ENCODE data around the gene PKD1L1. TPM values are rescaled to one million over a fixed set of nuclear protein-coding genes. Genes with fewer than 3 reads are reported as not detected.

Gene PKD1L1
- total RNA-seq, 1 experiment from 2014 or later = 0.17 TPM

DNA sequence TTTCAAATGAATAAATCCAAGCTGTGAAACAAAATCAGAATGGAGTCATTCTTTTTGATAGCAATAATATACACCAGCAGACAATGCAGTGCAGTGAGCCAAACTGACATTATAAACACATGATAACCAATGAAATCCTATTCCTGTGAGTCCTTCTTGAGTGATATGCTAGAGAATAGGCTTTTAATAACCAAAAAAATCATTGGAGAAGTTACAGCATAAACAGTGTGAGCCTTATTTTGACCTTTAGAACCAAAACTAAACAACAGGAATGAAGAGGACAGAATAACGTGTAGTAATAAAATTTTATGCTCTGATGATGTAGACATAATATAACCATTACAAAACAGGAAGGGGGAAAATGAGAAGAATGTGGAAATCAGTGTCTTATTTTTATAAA, 22.5 kb upstream of the PKD1L1 start:
- Histone ChIP-seq H3K79me2 (ENCODE audit: insufficient read depth, low read length) (no peaks in the 10 kb centered on the region), H3K4me2 (ENCODE audit: insufficient read depth, insufficient read length, low read length) (no peak overlapping the region), H3K4ac (ENCODE audit: low read depth, low read length) (no peak overlapping the region), H3K23ac (ENCODE audit: insufficient read length, low read depth, low read length) (no peak overlapping the region), H4K91ac (ENCODE audit: insufficient read length, low read depth, low read length) (no peak overlapping the region), H4K8ac (replicated peaks; ENCODE audit: insufficient read length, low read depth, low read length) (no peak overlapping the region), H3K9ac (ENCODE audit: extremely low read depth, insufficient read length, low read length) (no peak overlapping the region), H3K14ac (ENCODE audit: insufficient read depth, low read length) (no peak overlapping the region), H4K20me1 (ENCODE audit: control insufficient read depth, insufficient read depth, insufficient read length) (no peaks in the 10 kb centered on the region), H3K18ac (ENCODE audit: insufficient read length, low read depth, low read length) (no peak overlapping the region), H2BK5ac (ENCODE audit: insufficient read length, low read length) (no peak overlapping the region), H3K56ac (ENCODE audit: insufficient read length, low read depth, low read length) (no peak overlapping the region), H2BK120ac (ENCODE audit: low read depth, low read length, poor library complexity, severe bottlenecking) (no peak overlapping the region), H3K9me3 (ENCODE audit: control insufficient read depth, low read depth, low read length) (no peaks in the 10 kb centered on the region), H2AK5ac (ENCODE audit: insufficient read length, low read length) (no peak overlapping the region), H3K23me2 (ENCODE audit: insufficient read length, low read depth, low read length, poor library complexity, severe bottlenecking) (no peaks in the 10 kb centered on the region), H2AFZ (ENCODE audit: low read length) (no peak overlapping the region), H3K27me3 (ENCODE audit: insufficient read depth, low read length) (no peaks in the 10 kb centered on the region), H3T11ph (ENCODE audit: low read length) (no peak overlapping the region), H2BK12ac (ENCODE audit: insufficient read length, low read depth, low read length) (no peak overlapping the region), H3K79me1 (ENCODE audit: insufficient read depth, low read depth, low read length, poor library complexity, severe bottlenecking) (no peaks in the 10 kb centered on the region), H2BK15ac (ENCODE audit: low read depth, low read length) (no peak overlapping the region), H3K27ac (ENCODE audit: insufficient read length, low read depth, low read length) (no peak overlapping the region), H4K5ac (ENCODE audit: insufficient read length, low read depth, low read length) (no peak overlapping the region), H3K4me1 (ENCODE audit: insufficient read depth, low read length) (no peaks in the 10 kb centered on the region), H2BK20ac (ENCODE audit: low read depth, low read length, poor library complexity, severe bottlenecking) (no peak overlapping the region)
- TF ChIP-seq, protein P1, sequence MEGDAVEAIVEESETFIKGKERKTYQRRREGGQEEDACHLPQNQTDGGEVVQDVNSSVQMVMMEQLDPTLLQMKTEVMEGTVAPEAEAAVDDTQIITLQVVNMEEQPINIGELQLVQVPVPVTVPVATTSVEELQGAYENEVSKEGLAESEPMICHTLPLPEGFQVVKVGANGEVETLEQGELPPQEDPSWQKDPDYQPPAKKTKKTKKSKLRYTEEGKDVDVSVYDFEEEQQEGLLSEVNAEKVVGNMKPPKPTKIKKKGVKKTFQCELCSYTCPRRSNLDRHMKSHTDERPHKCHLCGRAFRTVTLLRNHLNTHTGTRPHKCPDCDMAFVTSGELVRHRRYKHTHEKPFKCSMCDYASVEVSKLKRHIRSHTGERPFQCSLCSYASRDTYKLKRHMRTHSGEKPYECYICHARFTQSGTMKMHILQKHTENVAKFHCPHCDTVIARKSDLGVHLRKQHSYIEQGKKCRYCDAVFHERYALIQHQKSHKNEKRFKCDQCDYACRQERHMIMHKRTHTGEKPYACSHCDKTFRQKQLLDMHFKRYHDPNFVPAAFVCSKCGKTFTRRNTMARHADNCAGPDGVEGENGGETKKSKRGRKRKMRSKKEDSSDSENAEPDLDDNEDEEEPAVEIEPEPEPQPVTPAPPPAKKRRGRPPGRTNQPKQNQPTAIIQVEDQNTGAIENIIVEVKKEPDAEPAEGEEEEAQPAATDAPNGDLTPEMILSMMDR (conservative IDR thresholded peaks at IDR 0.05) = no peak
- Mint-ChIP-seq H3K36me3 (ENCODE audit: insufficient read depth in 1 of 3, low read depth in 3 of 3) (peaks cover 49 to 88% (median 81%) of the 10 kb centered on the region in 3 experiments; a peak in 6 of 7 replicates), H3K27ac (no peak overlapping the region), H3K9me3 (no peaks in the 10 kb centered on the region; a peak in 1 of 5 replicates), H3K27me3 (ENCODE audit: low read depth) (no peaks in the 10 kb centered on the region), H3K4me3 (no peak overlapping the region), H3K4me1 (peaks cover 8 to 11% of the 10 kb centered on the region in 2 experiments)
- WGBS (ENCODE audit: extremely low coverage, insufficient read length, low lambda C conversion rate) = no CpG with 5 or more reads among the region's 1 CpG
- no peak for DNase-seq
